ENCODE data around the gene RELN.

DNA sequence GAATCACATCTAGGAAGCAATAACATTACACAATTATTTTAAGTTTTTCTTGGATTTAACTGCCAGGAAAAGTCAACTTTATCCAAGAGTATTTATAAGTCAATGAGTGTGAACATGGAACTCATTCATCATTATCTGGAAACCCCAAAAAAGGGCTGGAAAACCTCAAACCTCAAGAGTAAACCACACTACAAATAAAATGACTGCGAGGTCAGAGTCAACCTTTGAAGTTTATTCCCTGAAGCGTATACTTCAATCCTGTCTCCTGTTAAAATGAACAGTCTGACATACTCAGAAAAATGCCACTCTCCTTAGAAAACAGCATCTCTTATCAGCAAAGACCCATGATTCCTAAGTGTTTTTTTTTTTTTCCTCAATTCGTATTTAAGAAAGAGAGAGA is 86.5 kb downstream of the RELN start:
- TF ChIP-seq, protein P1, sequence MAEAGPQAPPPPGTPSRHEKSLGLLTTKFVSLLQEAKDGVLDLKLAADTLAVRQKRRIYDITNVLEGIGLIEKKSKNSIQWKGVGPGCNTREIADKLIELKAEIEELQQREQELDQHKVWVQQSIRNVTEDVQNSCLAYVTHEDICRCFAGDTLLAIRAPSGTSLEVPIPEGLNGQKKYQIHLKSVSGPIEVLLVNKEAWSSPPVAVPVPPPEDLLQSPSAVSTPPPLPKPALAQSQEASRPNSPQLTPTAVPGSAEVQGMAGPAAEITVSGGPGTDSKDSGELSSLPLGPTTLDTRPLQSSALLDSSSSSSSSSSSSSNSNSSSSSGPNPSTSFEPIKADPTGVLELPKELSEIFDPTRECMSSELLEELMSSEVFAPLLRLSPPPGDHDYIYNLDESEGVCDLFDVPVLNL (CRISPR knock-in tag; IDR thresholded peaks at IDR 0.05; ENCODE audit: borderline replicate concordance, low read depth), result no peak
- TF ChIP-seq, protein P2, sequence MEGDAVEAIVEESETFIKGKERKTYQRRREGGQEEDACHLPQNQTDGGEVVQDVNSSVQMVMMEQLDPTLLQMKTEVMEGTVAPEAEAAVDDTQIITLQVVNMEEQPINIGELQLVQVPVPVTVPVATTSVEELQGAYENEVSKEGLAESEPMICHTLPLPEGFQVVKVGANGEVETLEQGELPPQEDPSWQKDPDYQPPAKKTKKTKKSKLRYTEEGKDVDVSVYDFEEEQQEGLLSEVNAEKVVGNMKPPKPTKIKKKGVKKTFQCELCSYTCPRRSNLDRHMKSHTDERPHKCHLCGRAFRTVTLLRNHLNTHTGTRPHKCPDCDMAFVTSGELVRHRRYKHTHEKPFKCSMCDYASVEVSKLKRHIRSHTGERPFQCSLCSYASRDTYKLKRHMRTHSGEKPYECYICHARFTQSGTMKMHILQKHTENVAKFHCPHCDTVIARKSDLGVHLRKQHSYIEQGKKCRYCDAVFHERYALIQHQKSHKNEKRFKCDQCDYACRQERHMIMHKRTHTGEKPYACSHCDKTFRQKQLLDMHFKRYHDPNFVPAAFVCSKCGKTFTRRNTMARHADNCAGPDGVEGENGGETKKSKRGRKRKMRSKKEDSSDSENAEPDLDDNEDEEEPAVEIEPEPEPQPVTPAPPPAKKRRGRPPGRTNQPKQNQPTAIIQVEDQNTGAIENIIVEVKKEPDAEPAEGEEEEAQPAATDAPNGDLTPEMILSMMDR (IDR thresholded peaks at IDR 0.05), result no peak
